Body of pancreas (tissue), 4 donors: Measurements from ENCODE around the gene PLXNC1.

Experiments used
- CTCF ChIP-seq, 7 experiments: fragments of 450-650 bp in 4 of 7; fragments of 200-600 bp in 3 of 7; sonication (generic) in 3 of 7; IDR thresholded peaks; one replicate each; pipeline ENCODE4 v1.5.1; 2016 to 2019; ENCODE audit warnings: antibody characterized with exemption in 7 of 7
- POLR2A ChIP-seq, 3 donors: fragments of 450-650 bp; IDR thresholded peaks; one replicate each; pipeline ENCODE4 v1.6.1; 2016; ENCODE audit warnings: antibody characterized with exemption in 3 of 3, mild to moderate bottlenecking in 2 of 3

GRCh38 chr12:94290353-94290752 lies 142.0 kb downstream of the PLXNC1 start:
- no peak for TF ChIP-seq CTCF (IDR thresholded peaks at IDR 0.05)
- no peak for TF ChIP-seq POLR2A (IDR thresholded peaks at IDR 0.05)
